GM18505 (cell line): ENCODE data around the gene NPLOC4.

Source experiments
- ATAC-seq: cut with Tn5 transposase; IDR thresholded peaks from one replicate; pipeline ENCODE4 v1.9.1; 2021; ENCODE audit not compliant: unreplicated experiment
- POLR2A ChIP-seq: IDR thresholded peaks from 4 replicates; pipeline ENCODE4 v1.6.1; 2011; ENCODE audit warnings: borderline replicate concordance; ENCODE audit not compliant: insufficient read depth, insufficient read length; ENCODE audit errors: extremely low read depth

The NPLOC4 gene

GRCh38 chr17:81655378-81656117 is 18.6 kb upstream of the NPLOC4 start:
- ATAC-seq = no peak
- no peak for TF ChIP-seq POLR2A

- no peak for TF ChIP-seq POLR2A
- ATAC-seq = no peak
These were observed 16.2 kb upstream of the NPLOC4 start for GRCh38 chr17:81652906-81653771.

- no peak for ATAC-seq
- TF ChIP-seq POLR2A = no peak
These were observed 14.8 kb upstream of the NPLOC4 start for GRCh38 chr17:81651692-81652091.

GRCh38 chr17:81650951-81651350 is 14.0 kb upstream of the NPLOC4 start:
- ATAC-seq = no peak
- TF ChIP-seq POLR2A = no peak

- ATAC-seq = no peak
These were observed 11.8 kb upstream of the NPLOC4 start for GRCh38 chr17:81648707-81649085.

GRCh38 chr17:81648013-81648706 is 11.2 kb upstream of the NPLOC4 start:
- ATAC-seq = no peak

More at GRCh38 chr17:81648707-81649085, 11.8 kb upstream of the NPLOC4 start:
- no peak for TF ChIP-seq POLR2A

GRCh38 chr17:81647640-81648012 is 10.7 kb upstream of the NPLOC4 start:
- no peak for ATAC-seq
- no peak for TF ChIP-seq POLR2A

More at GRCh38 chr17:81648013-81648706, 11.2 kb upstream of the NPLOC4 start:
- TF ChIP-seq POLR2A = no peak

- no peak for ATAC-seq
- no peak for TF ChIP-seq POLR2A
These were observed 10.1 kb upstream of the NPLOC4 start for GRCh38 chr17:81646869-81647600.

GRCh38 chr17:81644976-81645952 is 8.4 kb upstream of the NPLOC4 start:
- no peak for TF ChIP-seq POLR2A
- no peak for ATAC-seq

GRCh38 chr17:81644496-81644895 is 7.6 kb upstream of the NPLOC4 start:
- no peak for TF ChIP-seq POLR2A
- ATAC-seq = no peak

- TF ChIP-seq POLR2A = no peak
- ATAC-seq = no peak
These were observed 5.0 kb upstream of the NPLOC4 start for GRCh38 chr17:81641825-81642489.
